Neural progenitor cell (in vitro differentiated cells): ENCODE measurements around the gene PADI2. TPM values are rescaled to one million over a fixed set of nuclear protein-coding genes. Genes with fewer than 3 reads are reported as not detected.

Experiments used
- DNase-seq: peaks from one replicate; pipeline ENCODE4 v3.0.0-alpha.2; 2016; ENCODE audit warnings: low spot score
- H2AFZ ChIP-seq: fragments of 200-600 bp; sonication (generic); replicated peaks from 2 replicates; pipeline ENCODE4 v1.6.1; 2016; ENCODE audit warnings: antibody characterized with exemption
- H3F3A ChIP-seq: fragments of 200-600 bp; sonication (generic); 2 replicates; pipeline ENCODE4 v1.6.1; 2016; ENCODE audit warnings: antibody characterized with exemption, low read depth
- H3K27ac ChIP-seq: fragments of 200-600 bp; sonication (generic); 2 replicates; pipeline ENCODE4 v1.5.1; 2016; ENCODE audit warnings: mild to moderate bottlenecking
- H3K27me3 ChIP-seq: fragments of 200-600 bp; sonication (generic); 2 replicates; pipeline ENCODE4 v1.6.1; 2016; ENCODE audit warnings: mild to moderate bottlenecking, moderate library complexity
- H3K36me3 ChIP-seq: fragments of 200-600 bp; sonication (generic); 2 replicates; pipeline ENCODE4 v1.5.1; 2016
- H3K4me1 ChIP-seq: fragments of 200-600 bp; sonication (generic); 2 replicates; pipeline ENCODE4 v1.6.1; 2016; ENCODE audit warnings: mixed run types
- H3K4me2 ChIP-seq: fragments of 200-600 bp; sonication (generic); 2 replicates; pipeline ENCODE4 v1.6.1; 2016
- H3K4me3 ChIP-seq: fragments of 200-600 bp; sonication (generic); 2 replicates; pipeline ENCODE4 v1.5.1; 2016
- H3K79me2 ChIP-seq: fragments of 200-600 bp; sonication (generic); 2 replicates; pipeline ENCODE4 v1.6.1; 2016; ENCODE audit warnings: low read depth
- H3K9ac ChIP-seq: fragments of 200-600 bp; sonication (generic); 2 replicates; pipeline ENCODE4 v1.6.1; 2016
- H3K9me3 ChIP-seq: fragments of 200-600 bp; sonication (generic); 2 replicates; pipeline ENCODE4 v1.5.1; 2016; ENCODE audit warnings: low read depth
- H4K20me1 ChIP-seq: fragments of 200-600 bp; sonication (generic); 2 replicates; pipeline ENCODE4 v1.6.1; 2016; ENCODE audit warnings: low read depth
- H3K27ac Mint-ChIP-seq: 3 replicates; pipeline ENCODE4 v1.8.0; 2021; ENCODE audit warnings: mixed read lengths
- H3K27me3 Mint-ChIP-seq: 2 replicates; pipeline ENCODE4 v1.8.0; 2022; ENCODE audit warnings: low read depth, mild to moderate bottlenecking, inconsistent platforms, moderate library complexity, mixed read lengths; ENCODE audit not compliant: insufficient read depth
- H3K36me3 Mint-ChIP-seq: 3 replicates; pipeline ENCODE4 v1.8.0; 2021; ENCODE audit warnings: mixed read lengths
- H3K4me1 Mint-ChIP-seq: 3 replicates; pipeline ENCODE4 v1.8.0; 2021; ENCODE audit warnings: mixed read lengths
- H3K4me3 Mint-ChIP-seq: 3 replicates; pipeline ENCODE4 v1.8.0; 2021; ENCODE audit warnings: mild to moderate bottlenecking, moderate library complexity, mixed read lengths
- H3K9me3 Mint-ChIP-seq: 3 replicates; pipeline ENCODE4 v1.8.0; 2020; ENCODE audit warnings: mixed read lengths
- EZH2 ChIP-seq: fragments of 200-600 bp; sonication (generic); IDR thresholded peaks from 2 replicates; pipeline ENCODE4 v1.6.1; 2017; ENCODE audit warnings: antibody characterized with exemption, mild to moderate bottlenecking, moderate library complexity
- EZH2phosphoT487 ChIP-seq: fragments of 200-600 bp; sonication (generic); IDR thresholded peaks from 2 replicates; pipeline ENCODE4 v1.6.1; 2017; ENCODE audit warnings: antibody characterized with exemption
- total RNA-seq: library from RNA; depleted of rRNA; stranded (reverse); fragments of >200 nt; gene quantifications from 2 replicates; pipeline ENCODE4 v1.2.3, GENCODE V29; 2015; ENCODE audit warnings: low replicate concordance
- TF ChIP-seq, protein P1 (sequence below): fragments of 200-600 bp; sonication (generic); IDR thresholded peaks from 2 replicates; pipeline ENCODE4 v1.5.1; 2017; ENCODE audit warnings: antibody characterized with exemption, mild to moderate bottlenecking

Gene PADI2
- total RNA-seq, 1 donor from 2014 or later: 0.77 TPM

DNA sequence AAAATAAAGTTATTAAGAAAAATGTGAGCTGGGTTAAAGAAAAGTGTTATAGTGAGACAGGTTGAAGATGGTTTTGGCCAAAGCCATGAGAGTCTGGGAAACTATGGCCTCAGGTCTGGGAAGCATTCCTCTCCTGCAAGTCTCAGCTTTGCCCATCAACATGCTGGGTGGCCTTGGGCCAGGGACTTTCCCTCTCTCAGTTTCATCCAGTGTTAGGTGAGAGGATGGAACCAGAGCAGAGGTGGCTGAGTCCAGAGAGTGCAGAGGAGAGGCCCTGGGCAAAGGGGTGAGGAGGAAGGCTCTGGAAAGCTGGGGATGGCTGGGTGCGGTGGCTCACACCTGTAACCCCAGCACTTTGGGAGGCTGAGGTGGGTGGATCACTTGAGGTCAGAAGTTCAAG is 10.5 kb downstream of the PADI2 start:
- peaks cover 8% of the 10 kb centered on the region for H3F3A ChIP-seq
- H4K20me1 ChIP-seq: no peaks in the 10 kb centered on the region
- no peaks in the 10 kb centered on the region for H3K9me3 ChIP-seq
- H2AFZ ChIP-seq: no peak overlapping the region
- no peaks in the 10 kb centered on the region for H3K79me2 ChIP-seq
- Mint-ChIP-seq H3K4me1 (peaks cover 12% of the 10 kb centered on the region), H3K27me3 (no peaks in the 10 kb centered on the region), H3K9me3 (no peaks in the 10 kb centered on the region), H3K4me3 (no peak overlapping the region), H3K36me3 (no peaks in the 10 kb centered on the region), H3K27ac (no peak overlapping the region)
- H3K27me3 ChIP-seq: no peaks in the 10 kb centered on the region
- no peak for DNase-seq
- H3K4me2 ChIP-seq: no peak overlapping the region
- peaks cover 8% of the 10 kb centered on the region for H3K4me1 ChIP-seq
- no peak overlapping the region for H3K4me3 ChIP-seq
- H3K9ac ChIP-seq: no peak overlapping the region
- no peak for TF ChIP-seq EZH2
- TF ChIP-seq, protein P1, sequence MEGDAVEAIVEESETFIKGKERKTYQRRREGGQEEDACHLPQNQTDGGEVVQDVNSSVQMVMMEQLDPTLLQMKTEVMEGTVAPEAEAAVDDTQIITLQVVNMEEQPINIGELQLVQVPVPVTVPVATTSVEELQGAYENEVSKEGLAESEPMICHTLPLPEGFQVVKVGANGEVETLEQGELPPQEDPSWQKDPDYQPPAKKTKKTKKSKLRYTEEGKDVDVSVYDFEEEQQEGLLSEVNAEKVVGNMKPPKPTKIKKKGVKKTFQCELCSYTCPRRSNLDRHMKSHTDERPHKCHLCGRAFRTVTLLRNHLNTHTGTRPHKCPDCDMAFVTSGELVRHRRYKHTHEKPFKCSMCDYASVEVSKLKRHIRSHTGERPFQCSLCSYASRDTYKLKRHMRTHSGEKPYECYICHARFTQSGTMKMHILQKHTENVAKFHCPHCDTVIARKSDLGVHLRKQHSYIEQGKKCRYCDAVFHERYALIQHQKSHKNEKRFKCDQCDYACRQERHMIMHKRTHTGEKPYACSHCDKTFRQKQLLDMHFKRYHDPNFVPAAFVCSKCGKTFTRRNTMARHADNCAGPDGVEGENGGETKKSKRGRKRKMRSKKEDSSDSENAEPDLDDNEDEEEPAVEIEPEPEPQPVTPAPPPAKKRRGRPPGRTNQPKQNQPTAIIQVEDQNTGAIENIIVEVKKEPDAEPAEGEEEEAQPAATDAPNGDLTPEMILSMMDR: no peak
- no peak for TF ChIP-seq EZH2phosphoT487
- no peaks in the 10 kb centered on the region for H3K36me3 ChIP-seq
- no peak overlapping the region for H3K27ac ChIP-seq

DNA sequence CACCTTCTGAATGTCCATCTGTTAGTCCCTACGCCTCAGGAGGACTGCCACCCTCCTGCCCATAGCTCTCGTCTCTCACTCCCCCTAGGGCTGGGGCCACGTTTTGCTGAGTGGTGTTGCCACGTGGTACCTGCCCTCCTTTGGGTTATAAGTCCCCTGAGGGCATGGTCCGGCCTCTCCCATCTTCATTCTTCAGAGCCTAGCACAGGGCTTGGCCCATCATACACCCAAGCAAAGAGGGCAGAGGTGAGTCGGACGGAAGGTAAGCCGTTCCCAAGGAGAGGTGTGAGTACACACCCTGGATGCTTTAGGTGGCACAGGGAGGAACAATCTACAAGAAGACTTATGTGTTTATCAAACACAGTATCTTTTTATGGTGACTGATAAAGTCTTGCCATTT is 10.9 kb downstream of the PADI2 start:
- H3K4me3 Mint-ChIP-seq: no peak overlapping the region
- Histone ChIP-seq H2AFZ (no peak overlapping the region), H3F3A (peaks cover 8% of the 10 kb centered on the region), H3K9ac (no peak overlapping the region), H3K36me3 (no peaks in the 10 kb centered on the region), H3K4me1 (peaks cover 8% of the 10 kb centered on the region), H3K27me3 (no peaks in the 10 kb centered on the region), H4K20me1 (no peaks in the 10 kb centered on the region), H3K4me3 (no peak overlapping the region), H3K79me2 (no peaks in the 10 kb centered on the region), H3K9me3 (no peaks in the 10 kb centered on the region), H3K4me2 (no peak overlapping the region), H3K27ac (no peak overlapping the region)
- H3K4me1 Mint-ChIP-seq: peaks cover 12% of the 10 kb centered on the region
- H3K27ac Mint-ChIP-seq: no peak overlapping the region
- no peaks in the 10 kb centered on the region for H3K27me3 Mint-ChIP-seq
- H3K36me3 Mint-ChIP-seq: no peaks in the 10 kb centered on the region
- TF ChIP-seq EZH2 (no peak), EZH2phosphoT487 (no peak)
- TF ChIP-seq, protein P1: no peak
- no peaks in the 10 kb centered on the region for H3K9me3 Mint-ChIP-seq
- DNase-seq: no peak

DNA sequence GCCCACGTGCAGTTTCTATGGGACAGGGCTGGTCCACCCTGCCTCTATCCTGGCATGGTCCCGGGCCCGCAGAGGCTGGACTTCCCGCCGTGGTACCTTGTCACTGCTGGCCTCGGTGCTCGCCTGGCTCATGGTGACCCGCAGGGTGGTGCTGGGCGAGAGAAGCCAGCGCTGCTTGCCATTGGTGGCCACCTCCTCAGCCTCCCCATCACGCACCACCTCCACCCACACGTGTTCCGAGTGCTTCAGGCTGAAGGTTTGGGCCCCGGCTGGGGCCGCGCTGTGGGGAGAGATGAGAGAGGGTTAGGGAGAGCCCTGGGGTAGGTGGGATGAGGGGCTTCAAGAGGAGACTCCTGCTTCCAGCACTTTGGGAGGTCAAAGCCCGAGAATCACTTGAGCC is 14.5 kb downstream of the PADI2 start:
- no peak overlapping the region for H3K4me2 ChIP-seq
- H3K36me3 Mint-ChIP-seq: no peaks in the 10 kb centered on the region
- no peak overlapping the region for H3K9ac ChIP-seq
- H3K4me3 ChIP-seq: no peak overlapping the region
- H3K79me2 ChIP-seq: no peaks in the 10 kb centered on the region
- H3K4me1 ChIP-seq: peaks cover 4% of the 10 kb centered on the region
- H3K4me1 Mint-ChIP-seq: peaks cover 8% of the 10 kb centered on the region
- no peaks in the 10 kb centered on the region for H4K20me1 ChIP-seq
- no peak overlapping the region for H3K27ac Mint-ChIP-seq
- peaks cover 1% of the 10 kb centered on the region for H3F3A ChIP-seq
- H3K27me3 Mint-ChIP-seq: peaks cover 2% of the 10 kb centered on the region
- TF ChIP-seq EZH2: no peak
- TF ChIP-seq EZH2phosphoT487: no peak
- TF ChIP-seq, protein P1: no peak
- no peak overlapping the region for H3K4me3 Mint-ChIP-seq
- no peaks in the 10 kb centered on the region for H3K9me3 Mint-ChIP-seq
- no peaks in the 10 kb centered on the region for H3K9me3 ChIP-seq
- no peaks in the 10 kb centered on the region for H3K36me3 ChIP-seq
- no peak overlapping the region for H3K27ac ChIP-seq
- H2AFZ ChIP-seq: no peak overlapping the region
- no peaks in the 10 kb centered on the region for H3K27me3 ChIP-seq
- no peak for DNase-seq
